H9 (cell line): Measurements from ENCODE around the gene AMPH. TPM values are rescaled to one million over a fixed set of nuclear protein-coding genes. Genes with fewer than 3 reads are reported as not detected.

Source experiments
- DNase-seq: peaks from one replicate; pipeline ENCODE4 v3.0.0-alpha.2; 2017
- H2AFZ ChIP-seq: one replicate; pipeline ENCODE4 v1.6.1; 2013; ENCODE audit warnings: mild to moderate bottlenecking, low read length, control low read depth, moderate library complexity
- H2AK5ac ChIP-seq: 2 replicates; pipeline ENCODE4 v1.6.1; 2013; ENCODE audit warnings: low read length, control low read depth, mixed read lengths; ENCODE audit not compliant: insufficient read length
- H2BK120ac ChIP-seq: one replicate; pipeline ENCODE4 v1.6.1; 2013; ENCODE audit warnings: low read depth, mild to moderate bottlenecking, low read length, control low read depth, inconsistent platforms; ENCODE audit not compliant: poor library complexity, severe bottlenecking
- H2BK12ac ChIP-seq: 2 replicates; pipeline ENCODE4 v1.6.1; 2013; ENCODE audit warnings: low read length, control low read depth, mixed read lengths, low read depth; ENCODE audit not compliant: insufficient read length
- H2BK15ac ChIP-seq: 2 replicates; pipeline ENCODE4 v1.6.1; 2013; ENCODE audit warnings: low read depth, low read length, control low read depth
- H2BK20ac ChIP-seq: one replicate; pipeline ENCODE4 v1.6.1; 2013; ENCODE audit warnings: low read depth, mild to moderate bottlenecking, low read length, control low read depth, inconsistent platforms; ENCODE audit not compliant: poor library complexity, severe bottlenecking
- H2BK5ac ChIP-seq: 2 replicates; pipeline ENCODE4 v1.6.1; 2013; ENCODE audit warnings: low read length, control low read depth, mixed read lengths; ENCODE audit not compliant: insufficient read length
- H3K14ac ChIP-seq: 2 replicates; pipeline ENCODE4 v1.6.1; 2013; ENCODE audit warnings: low read length, control low read depth; ENCODE audit not compliant: insufficient read depth
- H3K18ac ChIP-seq: 2 replicates; pipeline ENCODE4 v1.6.1; 2013; ENCODE audit warnings: low read depth, mild to moderate bottlenecking, mixed read lengths, low read length, control low read depth; ENCODE audit not compliant: insufficient read length
- H3K23ac ChIP-seq: 2 replicates; pipeline ENCODE4 v1.6.1; 2013; ENCODE audit warnings: low read length, control low read depth, mixed read lengths, low read depth; ENCODE audit not compliant: insufficient read length
- H3K23me2 ChIP-seq: 2 replicates; pipeline ENCODE4 v1.6.1; 2013; ENCODE audit warnings: low read depth, mild to moderate bottlenecking, mixed read lengths, low read length, control low read depth; ENCODE audit not compliant: insufficient read length, poor library complexity, severe bottlenecking
- H3K27ac ChIP-seq: 2 replicates; pipeline ENCODE4 v1.5.1; 2013; ENCODE audit warnings: low read length, control low read depth, mixed read lengths, low read depth; ENCODE audit not compliant: insufficient read length
- H3K27me3 ChIP-seq: 2 replicates; pipeline ENCODE4 v1.6.1; 2013; ENCODE audit warnings: low read length, control low read depth, inconsistent platforms; ENCODE audit not compliant: insufficient read depth
- H3K4ac ChIP-seq: 2 replicates; pipeline ENCODE4 v1.6.1; 2013; ENCODE audit warnings: low read depth, mild to moderate bottlenecking, control low read depth, inconsistent platforms, low read length, moderate library complexity
- H3K4me1 ChIP-seq: 2 replicates; pipeline ENCODE4 v1.6.1; 2013; ENCODE audit warnings: low read length, control low read depth, inconsistent platforms; ENCODE audit not compliant: insufficient read depth
- H3K4me2 ChIP-seq: 2 replicates; pipeline ENCODE4 v1.6.1; 2013; ENCODE audit warnings: low read length, control low read depth, mixed read lengths; ENCODE audit not compliant: insufficient read length, insufficient read depth
- H3K56ac ChIP-seq: 2 replicates; pipeline ENCODE4 v1.6.1; 2013; ENCODE audit warnings: low read depth, mild to moderate bottlenecking, mixed read lengths, low read length, control low read depth; ENCODE audit not compliant: insufficient read length
- H3K79me1 ChIP-seq: 2 replicates; pipeline ENCODE4 v1.6.1; 2013; ENCODE audit warnings: low read depth, mild to moderate bottlenecking, moderate library complexity, low read length, control low read depth, inconsistent platforms; ENCODE audit not compliant: insufficient read depth, poor library complexity, severe bottlenecking
- H3K79me2 ChIP-seq: 2 replicates; pipeline ENCODE4 v1.6.1; 2013; ENCODE audit warnings: low read length, control low read depth, inconsistent platforms; ENCODE audit not compliant: insufficient read depth
- H3K9ac ChIP-seq: 2 replicates; pipeline ENCODE4 v1.6.1; 2013; ENCODE audit warnings: low read length, control low read depth, mixed read lengths; ENCODE audit not compliant: insufficient read length; ENCODE audit errors: extremely low read depth
- H3K9me3 ChIP-seq: one replicate; pipeline ENCODE4 v1.6.1; 2013; ENCODE audit warnings: low read depth, low read length, inconsistent platforms; ENCODE audit not compliant: control insufficient read depth
- H3T11ph ChIP-seq: one replicate; pipeline ENCODE4 v1.6.1; 2013; ENCODE audit warnings: mild to moderate bottlenecking, low read length, control low read depth, inconsistent platforms
- H4K20me1 ChIP-seq: one replicate; pipeline ENCODE4 v1.6.1; 2013; ENCODE audit not compliant: control insufficient read depth, insufficient read length, insufficient read depth
- H4K5ac ChIP-seq: 2 replicates; pipeline ENCODE4 v1.6.1; 2013; ENCODE audit warnings: low read depth, mild to moderate bottlenecking, mixed read lengths, low read length, control low read depth; ENCODE audit not compliant: insufficient read length
- H4K8ac ChIP-seq: replicated peaks from 2 replicates; pipeline ENCODE4 v1.6.1; 2013; ENCODE audit warnings: low read length, control low read depth, mixed read lengths, low read depth; ENCODE audit not compliant: insufficient read length
- H4K91ac ChIP-seq: 2 replicates; pipeline ENCODE4 v1.6.1; 2013; ENCODE audit warnings: low read depth, mild to moderate bottlenecking, moderate library complexity, mixed read lengths, low read length, control low read depth; ENCODE audit not compliant: insufficient read length
- H3K27ac Mint-ChIP-seq, 3 experiments: 2 replicates in 2 of 3; 3 replicates in 1 of 3; pipeline ENCODE4 v1.8.0; 2020 to 2021; ENCODE audit warnings: mixed read lengths in 3 of 3, mild to moderate bottlenecking in 1 of 3, moderate library complexity in 1 of 3
- H3K27me3 Mint-ChIP-seq: 2 replicates; pipeline ENCODE4 v1.8.0; 2021; ENCODE audit warnings: low read depth, mild to moderate bottlenecking, moderate library complexity, mixed read lengths
- H3K36me3 Mint-ChIP-seq, 3 experiments: 2 replicates in 2 of 3; 3 replicates in 1 of 3; pipeline ENCODE4 v1.8.0; 2020 to 2021; ENCODE audit warnings: low read depth in 3 of 3, mixed read lengths in 3 of 3; ENCODE audit not compliant: insufficient read depth in 1 of 3
- H3K4me1 Mint-ChIP-seq, 2 experiments: 2 replicates each; pipeline ENCODE4 v1.8.0; 2020; ENCODE audit warnings: mixed read lengths in 2 of 2
- H3K4me3 Mint-ChIP-seq, 2 experiments: 2 replicates in 1 of 2; 3 replicates in 1 of 2; pipeline ENCODE4 v1.8.0; 2020 to 2021; ENCODE audit warnings: mild to moderate bottlenecking in 2 of 2, mixed read lengths in 2 of 2, moderate library complexity in 1 of 2
- H3K9me3 Mint-ChIP-seq, 2 experiments: 2 replicates in 1 of 2; 3 replicates in 1 of 2; pipeline ENCODE4 v1.8.0; 2020; ENCODE audit warnings: mild to moderate bottlenecking in 2 of 2, mixed read lengths in 2 of 2, moderate library complexity in 1 of 2
- WGBS: extraction: QIAGEN DNeasy Blood & Tissue Kit; methylation state at CpG from one replicate; pipeline ENCODE4 v1.1.7; 2013; ENCODE audit warnings: missing lambda C conversion rate, low lambda C conversion rate, mixed read lengths; ENCODE audit not compliant: insufficient read length; ENCODE audit errors: extremely low coverage; 5-methylcytosine and 5-hydroxymethylcytosine counted together
- total RNA-seq: library from RNA; stranded (reverse); gene quantifications from 2 replicates; pipeline ENCODE4 v1.2.1, GENCODE V29; 2021
- TF ChIP-seq, protein P1 (sequence below): fragments of 200-600 bp; sonication (generic); conservative IDR thresholded peaks from 3 replicates; pipeline ENCODE4 v1.8.0; 2021; ENCODE audit warnings: antibody characterized with exemption, mild to moderate bottlenecking

AMPH gene
- total RNA-seq, 1 experiment from 2014 or later = 4.8 TPM

DNA sequence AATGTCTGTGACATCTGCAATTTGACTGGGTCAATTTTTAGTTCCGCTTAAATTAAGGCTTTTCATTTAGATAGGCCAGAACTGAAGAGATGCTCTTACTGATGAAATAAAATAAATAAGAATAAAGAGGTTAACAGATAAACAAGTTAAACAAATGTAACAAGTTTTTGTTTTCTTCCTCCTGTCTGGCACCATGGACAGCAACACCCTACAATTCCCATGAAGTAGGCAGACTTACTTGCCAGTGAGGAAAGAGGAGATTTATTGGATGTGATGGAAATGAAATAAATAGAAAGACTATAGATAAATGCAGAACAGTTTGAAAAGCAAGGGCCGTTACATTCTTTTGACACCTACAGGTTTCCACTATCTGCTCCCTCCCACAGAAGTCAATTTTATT is 118.5 kb downstream of the AMPH start:
- no peak overlapping the region for H2BK15ac ChIP-seq
- no peak overlapping the region for H2BK12ac ChIP-seq
- no peak overlapping the region for H4K91ac ChIP-seq
- no peak overlapping the region for H4K5ac ChIP-seq
- no peaks in the 10 kb centered on the region; the same call in 1 of the 2 replicates for H3K27me3 Mint-ChIP-seq
- H3K27ac Mint-ChIP-seq = no peak overlapping the region
- no CpG with 5 or more reads among the region's 2 CpGs for WGBS
- H3K9me3 ChIP-seq = no peaks in the 10 kb centered on the region
- no peak overlapping the region for H3K14ac ChIP-seq
- H2AFZ ChIP-seq = no peak overlapping the region
- no peak overlapping the region for H3K23ac ChIP-seq
- H3K4me1 ChIP-seq = no peaks in the 10 kb centered on the region
- peaks cover 0 to 8% (median 0%) of the 10 kb centered on the region in 3 experiments; a peak in 4 of 7 replicates for H3K36me3 Mint-ChIP-seq
- no peak overlapping the region for H3K18ac ChIP-seq
- no peak overlapping the region for H3K9ac ChIP-seq
- no peak overlapping the region for H2AK5ac ChIP-seq
- H3K79me2 ChIP-seq = no peaks in the 10 kb centered on the region
- H3K27ac ChIP-seq = no peak overlapping the region
- DNase-seq = no peak
- H3K27me3 ChIP-seq = no peaks in the 10 kb centered on the region
- H3K4ac ChIP-seq = no peak overlapping the region
- H3K79me1 ChIP-seq = no peaks in the 10 kb centered on the region
- H4K8ac ChIP-seq = no peak overlapping the region
- no peak overlapping the region for H3K4me2 ChIP-seq
- H3K4me3 Mint-ChIP-seq = no peak overlapping the region
- no peaks in the 10 kb centered on the region for H4K20me1 ChIP-seq
- TF ChIP-seq, protein P1, sequence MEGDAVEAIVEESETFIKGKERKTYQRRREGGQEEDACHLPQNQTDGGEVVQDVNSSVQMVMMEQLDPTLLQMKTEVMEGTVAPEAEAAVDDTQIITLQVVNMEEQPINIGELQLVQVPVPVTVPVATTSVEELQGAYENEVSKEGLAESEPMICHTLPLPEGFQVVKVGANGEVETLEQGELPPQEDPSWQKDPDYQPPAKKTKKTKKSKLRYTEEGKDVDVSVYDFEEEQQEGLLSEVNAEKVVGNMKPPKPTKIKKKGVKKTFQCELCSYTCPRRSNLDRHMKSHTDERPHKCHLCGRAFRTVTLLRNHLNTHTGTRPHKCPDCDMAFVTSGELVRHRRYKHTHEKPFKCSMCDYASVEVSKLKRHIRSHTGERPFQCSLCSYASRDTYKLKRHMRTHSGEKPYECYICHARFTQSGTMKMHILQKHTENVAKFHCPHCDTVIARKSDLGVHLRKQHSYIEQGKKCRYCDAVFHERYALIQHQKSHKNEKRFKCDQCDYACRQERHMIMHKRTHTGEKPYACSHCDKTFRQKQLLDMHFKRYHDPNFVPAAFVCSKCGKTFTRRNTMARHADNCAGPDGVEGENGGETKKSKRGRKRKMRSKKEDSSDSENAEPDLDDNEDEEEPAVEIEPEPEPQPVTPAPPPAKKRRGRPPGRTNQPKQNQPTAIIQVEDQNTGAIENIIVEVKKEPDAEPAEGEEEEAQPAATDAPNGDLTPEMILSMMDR = no peak
- H3K9me3 Mint-ChIP-seq = peaks cover 14 to 18% of the 10 kb centered on the region in 2 experiments
- no peak overlapping the region for H2BK20ac ChIP-seq
- no peak overlapping the region for H2BK5ac ChIP-seq
- no peak overlapping the region for H2BK120ac ChIP-seq
- no peaks in the 10 kb centered on the region for H3K23me2 ChIP-seq
- no peak overlapping the region for H3K56ac ChIP-seq
- no peaks in the 10 kb centered on the region for H3K4me1 Mint-ChIP-seq
- no peak overlapping the region for H3T11ph ChIP-seq
